ENCODE data around the gene TMEM151B.

DNA sequence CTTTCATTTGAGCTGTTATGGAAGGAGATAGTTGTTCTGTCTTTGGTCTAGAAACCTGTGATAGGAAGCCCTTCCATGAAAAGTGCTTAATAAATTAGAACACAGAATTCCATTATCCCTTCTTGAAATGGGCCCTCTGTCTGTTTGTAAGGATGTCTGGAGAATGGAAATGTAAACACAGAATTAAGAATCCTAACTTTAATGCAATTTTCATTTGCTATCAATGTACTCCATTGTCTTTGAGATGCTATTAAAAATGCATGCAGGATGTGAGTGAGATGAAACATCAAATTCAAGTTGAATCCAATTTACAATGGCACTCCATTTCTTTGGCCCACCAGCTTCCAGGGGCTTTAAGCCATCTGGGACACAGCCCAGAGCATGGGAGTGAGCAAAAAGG, 56.8 kb downstream of the TMEM151B start:
- TF ChIP-seq, protein P1, sequence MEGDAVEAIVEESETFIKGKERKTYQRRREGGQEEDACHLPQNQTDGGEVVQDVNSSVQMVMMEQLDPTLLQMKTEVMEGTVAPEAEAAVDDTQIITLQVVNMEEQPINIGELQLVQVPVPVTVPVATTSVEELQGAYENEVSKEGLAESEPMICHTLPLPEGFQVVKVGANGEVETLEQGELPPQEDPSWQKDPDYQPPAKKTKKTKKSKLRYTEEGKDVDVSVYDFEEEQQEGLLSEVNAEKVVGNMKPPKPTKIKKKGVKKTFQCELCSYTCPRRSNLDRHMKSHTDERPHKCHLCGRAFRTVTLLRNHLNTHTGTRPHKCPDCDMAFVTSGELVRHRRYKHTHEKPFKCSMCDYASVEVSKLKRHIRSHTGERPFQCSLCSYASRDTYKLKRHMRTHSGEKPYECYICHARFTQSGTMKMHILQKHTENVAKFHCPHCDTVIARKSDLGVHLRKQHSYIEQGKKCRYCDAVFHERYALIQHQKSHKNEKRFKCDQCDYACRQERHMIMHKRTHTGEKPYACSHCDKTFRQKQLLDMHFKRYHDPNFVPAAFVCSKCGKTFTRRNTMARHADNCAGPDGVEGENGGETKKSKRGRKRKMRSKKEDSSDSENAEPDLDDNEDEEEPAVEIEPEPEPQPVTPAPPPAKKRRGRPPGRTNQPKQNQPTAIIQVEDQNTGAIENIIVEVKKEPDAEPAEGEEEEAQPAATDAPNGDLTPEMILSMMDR (IDR thresholded peaks at IDR 0.05 in 4 of 5, conservative IDR thresholded peaks at IDR 0.05 in 1 of 5): no peak
- no peak for TF ChIP-seq POLR2A (IDR thresholded peaks at IDR 0.05)
